Kidney (tissue), 14 donors: Measurements from ENCODE around the gene GALNT9. TPM values are rescaled to one million over a fixed set of nuclear protein-coding genes. Genes with fewer than 3 reads are reported as not detected.

Experiments
- DNase-seq, 5 donors: peaks; one replicate each; pipeline ENCODE4 v3.0.0-alpha.2; 2013 to 2020
- FAIRE-seq: peaks from 2 replicates; lab custom pipeline; 2012; peaks lifted over from hg19 to GRCh38; lab: Jason Lieb, UNC
- H3K27ac ChIP-seq, 2 donors: one replicate each; pipeline ENCODE4 v1.7.0; 2013; ENCODE audit warnings: low read depth in 2 of 2, low read length in 2 of 2, inconsistent platforms in 1 of 2
- H3K27me3 ChIP-seq: one replicate; pipeline ENCODE4 v1.7.1; 2013; ENCODE audit warnings: low read length, inconsistent platforms; ENCODE audit not compliant: control insufficient read depth, insufficient read depth
- H3K36me3 ChIP-seq, 3 donors: one replicate each; pipeline versions ENCODE4 v1.7.0 to v1.7.1; 2013; ENCODE audit warnings: low read length in 3 of 3, control low read depth in 1 of 3, inconsistent platforms in 1 of 3; ENCODE audit not compliant: insufficient read depth in 3 of 3, control insufficient read depth in 2 of 3
- H3K4me1 ChIP-seq, 3 donors: one replicate each; pipeline versions ENCODE4 v1.7.0 to v1.7.1; 2013; ENCODE audit warnings: low read length in 3 of 3, inconsistent platforms in 1 of 3, low read depth in 1 of 3; ENCODE audit not compliant: control insufficient read depth in 2 of 3, insufficient read depth in 2 of 3
- H3K4me3 ChIP-seq, 3 donors: one replicate each; pipeline versions ENCODE4 v1.7.0 to v1.8.1; 2013; ENCODE audit warnings: low read length in 3 of 3, control low read depth in 1 of 3, inconsistent platforms in 1 of 3
- H3K9ac ChIP-seq, 3 donors: one replicate each; pipeline versions ENCODE4 v1.7.0 to v1.7.1; 2013; ENCODE audit warnings: low read length in 3 of 3, control low read depth in 1 of 3, inconsistent platforms in 1 of 3
- H3K9me3 ChIP-seq, 3 donors: one replicate each; pipeline versions ENCODE4 v1.7.0 to v1.7.1; 2013; ENCODE audit warnings: low read length in 3 of 3, control low read depth in 1 of 3, inconsistent platforms in 1 of 3; ENCODE audit not compliant: control insufficient read depth in 2 of 3, insufficient read depth in 1 of 3
- intact Hi-C: fragments of 100-400 bp; cut with DNase I; formaldehyde crosslinking; loops from one replicate; pipeline ENCODE4 v1.11.1; 2022
- polyA plus RNA-seq: library from polyadenylated mRNA; stranded (reverse); fragments of 350-450 nt; fragmentation: Illumina TruSeq; extraction: RNeasy Lipid Tissue Mini Kit (QIAGEN cat#74804); gene quantifications from one replicate; pipeline ENCODE4 v1.2.3, GENCODE V29; 2014; ENCODE audit warnings: low read depth, low replicate concordance; ENCODE audit not compliant: insufficient read depth
- total RNA-seq: library from RNA; stranded (reverse); fragmentation: NEBNext Ultra II Directional; extraction: Animal tissue kit (Norgen Biotek cat#: 25700); gene quantifications from one replicate; pipeline ENCODE4 v1.2.1, GENCODE V29; 2021
- TF ChIP-seq, protein P1 (sequence below): IDR thresholded peaks from 3 replicates; pipeline ENCODE4 v1.5.1; 2012; ENCODE audit warnings: mild to moderate bottlenecking, moderate library complexity, borderline replicate concordance; ENCODE audit not compliant: insufficient read depth; ENCODE audit errors: extremely low read depth
- donor health status: control.
- donor health status: control.
- donor health status: control.
- donor health status: control.
- donor health status: control.
- donor health status: DM: yes; HTN: yes; CAD: no.
- donor health status: Normal renal cell carcinoma (clear cell type).

Gene GALNT9
- total and polyA plus RNA-seq, 2 donors from 2014 or later = 4.8 to 20.7 TPM

DNA sequence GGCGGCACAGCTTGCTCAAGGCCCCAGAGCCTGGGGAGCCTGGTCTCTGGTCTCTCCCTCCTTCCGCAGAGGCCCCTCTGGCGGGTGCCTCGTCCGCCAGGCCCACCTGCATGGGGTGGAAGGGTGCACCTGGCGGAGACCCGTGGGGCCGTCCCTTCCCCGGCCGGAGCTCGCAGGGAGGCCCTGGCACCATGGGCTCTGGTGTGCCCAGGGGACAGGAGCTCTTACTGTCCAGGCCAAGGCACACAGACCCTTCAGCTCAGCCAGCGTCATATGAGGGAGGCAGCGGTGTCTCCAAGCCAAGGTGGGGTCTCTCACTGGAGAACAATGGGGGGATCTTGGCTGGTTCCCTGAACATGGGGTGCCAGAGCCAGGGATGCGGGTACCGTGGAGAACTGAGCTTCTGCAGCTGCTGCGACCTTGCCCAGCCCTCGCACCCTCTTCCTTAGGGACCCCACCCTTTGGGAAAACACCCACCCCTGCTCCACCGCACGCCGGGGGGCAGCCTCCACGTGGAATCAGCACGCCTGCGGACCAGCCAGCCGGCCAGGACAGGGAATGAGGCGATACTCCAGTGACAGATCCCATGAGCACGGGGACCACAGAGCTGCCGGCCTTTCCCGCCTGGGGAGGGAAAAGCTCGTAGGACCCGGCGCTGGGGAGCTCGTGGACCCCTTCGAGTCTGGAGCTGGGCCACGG is 25.7 kb upstream of the GALNT9 start:
- H3K27ac ChIP-seq = no peak overlapping the region
- no peak for FAIRE-seq

DNA sequence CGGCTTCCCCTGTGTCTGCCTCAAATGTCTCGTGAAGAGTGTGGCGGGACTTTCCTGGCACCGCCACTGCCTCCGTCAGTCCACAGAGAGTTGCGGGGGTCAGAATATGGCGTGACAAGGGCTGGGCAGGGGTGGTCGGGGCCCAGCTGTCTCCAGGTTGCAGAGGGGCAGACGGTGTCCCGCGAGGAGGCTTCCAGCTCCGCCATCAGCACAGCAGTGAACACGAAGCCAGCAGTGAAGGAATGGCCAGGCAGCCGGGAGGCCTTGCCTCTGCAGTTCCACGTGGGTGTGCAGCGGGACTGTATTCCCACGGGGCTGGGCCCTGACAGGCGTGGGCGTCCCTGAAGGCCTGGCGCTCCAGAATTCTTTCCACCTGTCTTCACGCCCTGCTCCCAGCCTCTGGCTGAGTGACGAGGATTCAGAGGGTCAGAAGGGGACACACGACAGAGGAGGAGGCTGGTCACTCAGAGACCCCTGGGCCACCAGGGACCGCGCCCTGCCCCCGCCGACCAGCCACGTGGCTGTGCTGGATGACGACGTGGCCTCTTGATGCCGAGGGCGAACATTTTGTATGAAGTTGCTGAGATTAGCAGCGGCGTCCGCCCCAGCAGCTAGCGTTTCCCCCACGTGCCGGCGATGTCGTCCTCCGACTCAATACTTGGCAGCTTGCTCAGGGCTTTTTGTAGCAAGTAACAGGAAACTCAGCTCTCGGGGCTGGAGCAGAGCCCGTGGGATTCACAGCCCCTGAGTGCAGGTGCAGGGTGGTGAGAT is 25.0 kb upstream of the GALNT9 start:
- Histone ChIP-seq H3K4me1 (no peaks in the 10 kb centered on the region), H3K36me3 (no peaks in the 10 kb centered on the region), H3K9me3 (peaks cover 0 to 3% (median 0%) of the 10 kb centered on the region in 3 donors), H3K27ac (no peak overlapping the region), H3K27me3 (no peaks in the 10 kb centered on the region), H3K9ac (no peak overlapping the region), H3K4me3 (no peak overlapping the region)
- peak in 2 of 5 donors; percentile 47 to 51 for DNase-seq
- no peak for FAIRE-seq
- intact Hi-C loops = no loop called here
- TF ChIP-seq, protein P1, sequence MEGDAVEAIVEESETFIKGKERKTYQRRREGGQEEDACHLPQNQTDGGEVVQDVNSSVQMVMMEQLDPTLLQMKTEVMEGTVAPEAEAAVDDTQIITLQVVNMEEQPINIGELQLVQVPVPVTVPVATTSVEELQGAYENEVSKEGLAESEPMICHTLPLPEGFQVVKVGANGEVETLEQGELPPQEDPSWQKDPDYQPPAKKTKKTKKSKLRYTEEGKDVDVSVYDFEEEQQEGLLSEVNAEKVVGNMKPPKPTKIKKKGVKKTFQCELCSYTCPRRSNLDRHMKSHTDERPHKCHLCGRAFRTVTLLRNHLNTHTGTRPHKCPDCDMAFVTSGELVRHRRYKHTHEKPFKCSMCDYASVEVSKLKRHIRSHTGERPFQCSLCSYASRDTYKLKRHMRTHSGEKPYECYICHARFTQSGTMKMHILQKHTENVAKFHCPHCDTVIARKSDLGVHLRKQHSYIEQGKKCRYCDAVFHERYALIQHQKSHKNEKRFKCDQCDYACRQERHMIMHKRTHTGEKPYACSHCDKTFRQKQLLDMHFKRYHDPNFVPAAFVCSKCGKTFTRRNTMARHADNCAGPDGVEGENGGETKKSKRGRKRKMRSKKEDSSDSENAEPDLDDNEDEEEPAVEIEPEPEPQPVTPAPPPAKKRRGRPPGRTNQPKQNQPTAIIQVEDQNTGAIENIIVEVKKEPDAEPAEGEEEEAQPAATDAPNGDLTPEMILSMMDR = no peak

More for the DNA sequence above, 25.7 kb upstream of the GALNT9 start:
- Histone ChIP-seq H3K27me3 (no peaks in the 10 kb centered on the region), H3K36me3 (no peaks in the 10 kb centered on the region), H3K9ac (no peak overlapping the region), H3K9me3 (no peaks in the 10 kb centered on the region), H3K4me3 (no peak overlapping the region), H3K4me1 (no peaks in the 10 kb centered on the region)
- TF ChIP-seq, protein P1 = no peak
- peak in 2 of 5 donors; percentile 33 to 74 for DNase-seq
- intact Hi-C loops = no loop called here

DNA sequence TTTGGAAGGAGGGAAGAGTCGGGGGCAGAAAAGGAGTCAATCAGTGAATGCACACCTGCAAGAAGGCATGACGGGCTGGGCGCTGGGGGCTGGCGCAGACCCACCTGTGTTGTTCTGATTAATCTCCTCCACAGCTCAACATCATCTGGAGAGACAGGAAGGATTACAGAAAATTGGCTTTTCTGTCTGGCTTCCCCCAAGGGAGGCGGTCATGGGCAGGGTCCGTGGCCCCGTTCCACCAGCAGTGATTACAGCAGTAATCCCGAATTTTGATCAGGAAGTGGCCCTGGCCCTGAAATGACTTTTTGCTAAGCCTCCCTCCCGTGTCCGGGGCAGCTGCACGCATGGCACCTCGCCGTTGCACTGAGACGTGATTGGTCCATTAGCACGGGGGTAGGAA is 24.4 kb upstream of the GALNT9 start:
- Histone ChIP-seq H3K9ac (no peak overlapping the region), H3K9me3 (peaks cover 0 to 4% (median 0%) of the 10 kb centered on the region in 3 donors), H3K27ac (no peak overlapping the region), H3K4me1 (no peaks in the 10 kb centered on the region), H3K4me3 (no peak overlapping the region), H3K27me3 (no peaks in the 10 kb centered on the region), H3K36me3 (no peaks in the 10 kb centered on the region)
- FAIRE-seq (no peak), DNase-seq (peak in 1 of 5 donors; percentile 49)
- intact Hi-C loops = no loop called here
- TF ChIP-seq, protein P1 = no peak
